Measurements from ENCODE around the gene FH.

FH gene

GRCh38 chr1:241485145-241485544, 34.4 kb downstream of the FH start:
- TF ChIP-seq CTCF (IDR thresholded peaks at IDR 0.05; ENCODE audit: borderline replicate concordance, control extremely low read depth, extremely low read depth, insufficient read depth, missing control alignments) = no peak
- in situ Hi-C loops (cut with MboI; ENCODE audit: low sequenced_read_pairs, unreplicated experiment) = no loop called here
- no peak for DNase-seq (ENCODE audit: low spot score)

GRCh38 chr1:241482761-241483250, 36.7 kb downstream of the FH start:
- no peak for TF ChIP-seq CTCF (IDR thresholded peaks at IDR 0.05; ENCODE audit: borderline replicate concordance, control extremely low read depth, extremely low read depth, insufficient read depth, missing control alignments)
- DNase-seq (ENCODE audit: low spot score) = no peak
- in situ Hi-C loops (cut with MboI; ENCODE audit: low sequenced_read_pairs, unreplicated experiment) = no loop called here

- in situ Hi-C loops (cut with MboI; ENCODE audit: low sequenced_read_pairs, unreplicated experiment) = no loop called here
- no peak for TF ChIP-seq CTCF (IDR thresholded peaks at IDR 0.05; ENCODE audit: borderline replicate concordance, control extremely low read depth, extremely low read depth, insufficient read depth, missing control alignments)
- DNase-seq (ENCODE audit: low spot score) = no peak
These were observed 40.3 kb downstream of the FH start for GRCh38 chr1:241479294-241479693.

- in situ Hi-C loops (cut with MboI; ENCODE audit: low sequenced_read_pairs, unreplicated experiment) = no loop called here
- no peak for DNase-seq (ENCODE audit: low spot score)
- no peak for TF ChIP-seq CTCF (IDR thresholded peaks at IDR 0.05; ENCODE audit: borderline replicate concordance, control extremely low read depth, extremely low read depth, insufficient read depth, missing control alignments)
These were observed 43.9 kb downstream of the FH start for GRCh38 chr1:241475671-241476070.

GRCh38 chr1:241473026-241473425, 46.5 kb downstream of the FH start:
- DNase-seq (ENCODE audit: low spot score) = no peak
- no peak for TF ChIP-seq CTCF (IDR thresholded peaks at IDR 0.05; ENCODE audit: borderline replicate concordance, control extremely low read depth, extremely low read depth, insufficient read depth, missing control alignments)
- in situ Hi-C loops (cut with MboI; ENCODE audit: low sequenced_read_pairs, unreplicated experiment) = no loop called here

GRCh38 chr1:241470908-241471590, 48.5 kb downstream of the FH start:
- TF ChIP-seq CTCF (IDR thresholded peaks at IDR 0.05; ENCODE audit: borderline replicate concordance, control extremely low read depth, extremely low read depth, insufficient read depth, missing control alignments) = no peak
- in situ Hi-C loops (cut with MboI; ENCODE audit: low sequenced_read_pairs, unreplicated experiment) = no loop called here
- no peak for DNase-seq (ENCODE audit: low spot score)

All from GM13976 (cell line).